NT2/D1 (cell line): ENCODE data around the gene TIPIN.

ENCODE experiments used
- SUZ12 ChIP-seq: IDR thresholded peaks from 2 replicates; pipeline ENCODE4 v1.6.1; 2011; ENCODE audit not compliant: insufficient read length, insufficient read depth; ENCODE audit errors: extremely low read depth
- YY1 ChIP-seq: IDR thresholded peaks from 2 replicates; pipeline ENCODE4 v1.6.1; 2011; ENCODE audit not compliant: insufficient read length, insufficient read depth
- ZNF274 ChIP-seq: IDR thresholded peaks from 2 replicates; pipeline ENCODE4 v1.6.1; 2011; ENCODE audit warnings: mild to moderate bottlenecking, low read depth, low read length

GRCh38 chr15:66294932-66295235, 61.6 kb downstream of the TIPIN start:
- TF ChIP-seq ZNF274 (no peak), YY1 (no peak), SUZ12 (no peak)
